Vagina (tissue), 2 donors: ENCODE results near the gene KANSL3. TPM values are rescaled to one million over a fixed set of nuclear protein-coding genes. Genes with fewer than 3 reads are reported as not detected.

ENCODE experiments used
- DNase-seq, 2 donors: peaks; one replicate each; pipeline ENCODE4 v3.0.0-alpha.2; 2017; ENCODE audit errors: extremely low spot score in 2 of 2
- H3K27ac ChIP-seq: fragments of 200-600 bp; sonication (generic); one replicate; pipeline ENCODE4 v1.5.1; 2019
- H3K27me3 ChIP-seq: fragments of 200-600 bp; sonication (generic); one replicate; pipeline ENCODE4 v1.5.1; 2019
- H3K36me3 ChIP-seq, 2 donors: fragments of 200-600 bp; sonication (generic); one replicate each; pipeline ENCODE4 v1.5.1; 2017 to 2019
- H3K4me1 ChIP-seq: fragments of 200-600 bp; sonication (generic); one replicate; pipeline ENCODE4 v1.5.1; 2019
- H3K4me3 ChIP-seq, 2 donors: fragments of 200-600 bp; sonication (generic); 1 replicate in 1 of 2; 2 replicates in 1 of 2; pipeline ENCODE4 v1.5.1; 2016 to 2019
- H3K9me3 ChIP-seq: fragments of 200-600 bp; sonication (generic); one replicate; pipeline ENCODE4 v1.5.1; 2019
- POLR2A ChIP-seq, 2 donors: fragments of 450-650 bp; IDR thresholded peaks; one replicate each; pipeline ENCODE4 v1.6.1; 2017; ENCODE audit warnings: antibody characterized with exemption in 2 of 2, mild to moderate bottlenecking in 2 of 2, moderate library complexity in 2 of 2
- POLR2AphosphoS5 ChIP-seq, 2 donors: sonication (generic); formaldehyde crosslinking; IDR thresholded peaks; one replicate each; pipeline ENCODE4 v1.9.0; 2017; ENCODE audit warnings: antibody characterized with exemption in 2 of 2, mild to moderate bottlenecking in 2 of 2, low read depth in 1 of 2; ENCODE audit not compliant: insufficient read depth in 1 of 2
- intact Hi-C: fragments of 100-400 bp; cut with DNase I; formaldehyde crosslinking; loops from one replicate; pipeline ENCODE4 v1.15.1; 2023
- total RNA-seq: library from RNA; depleted of rRNA; stranded (reverse); fragments of >200 nt; gene quantifications from one replicate; pipeline ENCODE4 v1.2.3, GENCODE V29; 2016
- TF ChIP-seq, protein P1 (sequence below), 3 experiments: fragments of 450-650 bp in 2 of 3; fragments of 200-600 bp in 1 of 3; sonication (generic) in 1 of 3; IDR thresholded peaks; one replicate each; pipeline ENCODE4 v1.5.1; 2017 to 2019; ENCODE audit warnings: antibody characterized with exemption in 3 of 3, mild to moderate bottlenecking in 2 of 3, moderate library complexity in 2 of 3

The KANSL3 gene
- total RNA-seq, 1 donor from 2014 or later, result 41.7 TPM

DNA sequence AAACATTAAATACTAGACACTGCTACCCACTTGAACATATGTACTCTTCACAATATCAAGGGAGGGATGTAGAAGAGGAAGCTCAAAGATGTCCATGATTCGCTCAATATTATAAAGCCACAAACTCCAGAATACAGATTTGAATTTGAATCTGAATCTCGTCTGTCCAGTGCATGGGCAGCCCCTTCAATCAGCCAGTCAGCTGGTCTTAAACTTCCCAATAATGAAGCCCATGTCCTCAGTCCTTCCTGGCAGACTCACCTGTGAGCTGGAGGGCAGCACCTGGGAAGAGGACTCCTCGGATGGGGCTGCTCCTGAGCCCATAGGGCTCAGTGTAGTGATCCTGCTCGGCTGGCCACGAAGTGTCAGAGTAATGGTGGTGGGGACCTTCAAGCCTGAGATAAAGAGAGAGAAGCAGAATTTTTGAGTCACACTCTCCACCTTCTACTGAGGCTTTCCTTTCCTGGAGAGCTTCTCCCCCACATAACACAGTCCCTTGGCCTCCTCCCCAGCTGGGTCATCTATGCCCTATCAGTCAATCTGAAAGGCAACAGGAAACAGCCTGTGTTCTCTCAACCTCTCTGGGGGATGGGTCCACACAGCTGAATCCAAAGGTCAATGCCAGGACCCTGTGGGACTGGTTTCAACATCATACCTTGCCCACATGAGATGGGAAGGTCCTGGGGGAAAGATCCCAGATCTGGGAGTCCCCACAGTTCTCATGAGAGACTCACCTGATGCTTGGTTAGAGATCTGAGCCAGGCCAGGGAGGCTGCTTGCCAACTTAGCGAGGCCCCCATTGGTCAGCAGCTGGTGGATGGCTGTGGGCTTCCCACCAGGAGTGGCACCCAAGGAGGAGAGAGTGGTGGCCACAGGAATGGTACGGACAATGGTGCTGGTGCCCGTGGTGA, 36.5 kb downstream of the KANSL3 start:
- H3K27me3 ChIP-seq, result no peaks in the 10 kb centered on the region
- H3K9me3 ChIP-seq, result no peaks in the 10 kb centered on the region
- intact Hi-C loops, result no loop called here
- no peak overlapping the region for H3K27ac ChIP-seq
- no peaks in the 10 kb centered on the region for H3K4me1 ChIP-seq
- H3K36me3 ChIP-seq, result peaks cover 6 to 74% of the 10 kb centered on the region in 2 donors
- no peak for DNase-seq
- no peak for TF ChIP-seq POLR2AphosphoS5 (IDR thresholded peaks at IDR 0.05; ENCODE audit: insufficient read depth in 1 of 2, low read depth in 1 of 2)
- TF ChIP-seq, protein P1, sequence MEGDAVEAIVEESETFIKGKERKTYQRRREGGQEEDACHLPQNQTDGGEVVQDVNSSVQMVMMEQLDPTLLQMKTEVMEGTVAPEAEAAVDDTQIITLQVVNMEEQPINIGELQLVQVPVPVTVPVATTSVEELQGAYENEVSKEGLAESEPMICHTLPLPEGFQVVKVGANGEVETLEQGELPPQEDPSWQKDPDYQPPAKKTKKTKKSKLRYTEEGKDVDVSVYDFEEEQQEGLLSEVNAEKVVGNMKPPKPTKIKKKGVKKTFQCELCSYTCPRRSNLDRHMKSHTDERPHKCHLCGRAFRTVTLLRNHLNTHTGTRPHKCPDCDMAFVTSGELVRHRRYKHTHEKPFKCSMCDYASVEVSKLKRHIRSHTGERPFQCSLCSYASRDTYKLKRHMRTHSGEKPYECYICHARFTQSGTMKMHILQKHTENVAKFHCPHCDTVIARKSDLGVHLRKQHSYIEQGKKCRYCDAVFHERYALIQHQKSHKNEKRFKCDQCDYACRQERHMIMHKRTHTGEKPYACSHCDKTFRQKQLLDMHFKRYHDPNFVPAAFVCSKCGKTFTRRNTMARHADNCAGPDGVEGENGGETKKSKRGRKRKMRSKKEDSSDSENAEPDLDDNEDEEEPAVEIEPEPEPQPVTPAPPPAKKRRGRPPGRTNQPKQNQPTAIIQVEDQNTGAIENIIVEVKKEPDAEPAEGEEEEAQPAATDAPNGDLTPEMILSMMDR (IDR thresholded peaks at IDR 0.05), result no peak
- no peak for TF ChIP-seq POLR2A (IDR thresholded peaks at IDR 0.05)
- no peak overlapping the region for H3K4me3 ChIP-seq

DNA sequence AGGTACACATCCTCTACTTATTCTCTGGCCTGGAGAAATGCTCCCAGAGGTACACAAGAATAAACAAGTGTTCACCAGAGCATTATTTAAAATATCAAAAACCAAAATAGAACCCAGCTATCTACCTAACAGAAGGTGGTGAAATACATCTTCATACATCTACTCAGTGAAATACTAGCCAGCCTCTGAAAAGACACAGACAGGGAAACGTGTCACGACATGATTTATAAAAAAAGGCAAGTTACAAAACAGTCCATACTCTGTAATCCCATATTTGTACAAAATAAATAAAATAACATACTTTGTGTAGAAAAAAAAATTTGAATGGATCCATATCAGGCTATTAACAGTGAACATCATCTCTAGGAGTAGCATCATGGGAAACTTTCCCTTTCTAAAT, 38.2 kb downstream of the KANSL3 start:
- Histone ChIP-seq H3K36me3 (peaks cover 6 to 73% of the 10 kb centered on the region in 2 donors), H3K9me3 (no peaks in the 10 kb centered on the region), H3K4me1 (no peaks in the 10 kb centered on the region), H3K4me3 (no peak overlapping the region), H3K27me3 (no peaks in the 10 kb centered on the region), H3K27ac (no peak overlapping the region)
- DNase-seq, result no peak
- intact Hi-C loops, result no loop called here
- TF ChIP-seq POLR2A (IDR thresholded peaks at IDR 0.05), result no peak
- TF ChIP-seq POLR2AphosphoS5 (IDR thresholded peaks at IDR 0.05; ENCODE audit: insufficient read depth in 1 of 2, low read depth in 1 of 2), result no peak
- TF ChIP-seq, protein P1 (IDR thresholded peaks at IDR 0.05), result no peak

DNA sequence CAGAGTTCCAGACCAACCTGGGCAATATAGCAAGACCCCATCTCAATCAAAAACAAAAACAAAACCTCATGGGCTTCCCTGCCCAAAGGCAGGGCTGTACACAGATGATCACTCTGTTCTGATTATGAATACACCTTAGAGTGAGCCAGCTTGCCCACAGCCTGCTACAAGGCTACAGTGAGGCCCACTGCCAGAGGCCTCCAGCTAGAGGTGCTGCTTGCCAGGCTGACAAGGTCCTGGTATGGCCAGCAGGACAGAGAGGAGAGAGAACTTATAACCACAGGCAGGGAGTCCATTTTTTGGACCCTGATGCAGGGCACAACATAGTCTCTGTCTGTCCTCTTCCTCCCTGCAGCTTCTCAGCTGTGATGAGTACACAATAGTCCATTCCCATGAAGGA, 41.5 kb downstream of the KANSL3 start:
- no peak for DNase-seq
- Histone ChIP-seq H3K9me3 (no peaks in the 10 kb centered on the region), H3K27me3 (no peaks in the 10 kb centered on the region), H3K27ac (no peak overlapping the region), H3K4me1 (no peaks in the 10 kb centered on the region), H3K4me3 (no peak overlapping the region), H3K36me3 (peaks cover 0 to 68% of the 10 kb centered on the region in 2 donors)
- TF ChIP-seq POLR2A (IDR thresholded peaks at IDR 0.05), result no peak
- TF ChIP-seq, protein P1 (IDR thresholded peaks at IDR 0.05), result no peak
- TF ChIP-seq POLR2AphosphoS5 (IDR thresholded peaks at IDR 0.05; ENCODE audit: insufficient read depth in 1 of 2, low read depth in 1 of 2), result no peak
- intact Hi-C loops, result no loop called here

DNA sequence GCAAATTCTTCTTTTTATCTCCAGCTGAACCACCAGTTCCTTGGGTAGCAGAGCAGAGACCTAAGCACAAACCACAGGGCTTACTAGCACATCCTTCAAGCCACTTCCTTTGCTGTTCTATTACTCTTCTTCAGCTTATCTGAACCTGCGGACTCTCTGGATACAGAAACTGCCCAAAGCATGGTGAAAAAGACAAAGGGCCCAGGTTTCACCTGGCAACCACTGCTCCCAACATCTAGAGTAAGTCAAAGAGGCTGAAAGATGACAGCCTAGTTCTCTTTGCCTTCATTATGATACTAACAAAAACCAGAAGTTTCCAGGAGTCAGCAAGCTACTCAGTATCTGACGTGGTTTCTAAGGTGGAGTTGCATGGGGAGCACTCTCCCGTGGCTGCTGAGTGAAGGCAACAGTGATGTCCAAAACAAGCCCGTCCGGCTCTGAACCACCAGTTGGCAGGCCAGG, 43.4 kb downstream of the KANSL3 start:
- intact Hi-C loops, result no loop called here
- Histone ChIP-seq H3K36me3 (peaks cover 0 to 61% of the 10 kb centered on the region in 2 donors), H3K9me3 (no peaks in the 10 kb centered on the region), H3K27ac (no peak overlapping the region), H3K4me3 (no peak overlapping the region), H3K4me1 (no peaks in the 10 kb centered on the region), H3K27me3 (no peaks in the 10 kb centered on the region)
- no peak for DNase-seq
- TF ChIP-seq POLR2A (IDR thresholded peaks at IDR 0.05) (no peak), POLR2AphosphoS5 (IDR thresholded peaks at IDR 0.05; ENCODE audit: insufficient read depth in 1 of 2, low read depth in 1 of 2) (no peak)
- TF ChIP-seq, protein P1 (IDR thresholded peaks at IDR 0.05), result no peak

DNA sequence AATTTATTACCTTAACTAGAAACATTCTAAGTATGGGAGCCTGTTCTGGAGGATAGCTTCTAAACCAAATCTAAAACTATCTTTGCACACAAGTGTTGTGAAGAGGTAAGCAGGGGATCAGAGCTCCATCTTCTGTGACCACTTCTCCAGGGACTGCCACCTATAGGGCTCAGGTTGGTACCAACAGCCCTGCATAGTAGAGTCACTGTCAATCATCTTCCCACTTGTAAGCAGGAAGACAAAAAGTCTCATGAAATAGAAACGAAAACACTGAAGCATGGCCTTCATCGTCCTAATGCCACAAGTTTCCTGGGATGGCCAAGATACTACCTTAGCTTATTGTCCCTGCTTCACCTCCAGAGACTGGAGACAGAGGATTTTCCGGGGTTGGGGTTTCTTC, 43.8 kb downstream of the KANSL3 start:
- intact Hi-C loops, result no loop called here
- no peak overlapping the region for H3K4me3 ChIP-seq
- no peaks in the 10 kb centered on the region for H3K9me3 ChIP-seq
- TF ChIP-seq POLR2AphosphoS5 (IDR thresholded peaks at IDR 0.05; ENCODE audit: insufficient read depth in 1 of 2, low read depth in 1 of 2), result no peak
- TF ChIP-seq POLR2A (IDR thresholded peaks at IDR 0.05), result no peak
- TF ChIP-seq, protein P1 (IDR thresholded peaks at IDR 0.05), result no peak
- no peak overlapping the region for H3K27ac ChIP-seq
- no peaks in the 10 kb centered on the region for H3K27me3 ChIP-seq
- DNase-seq, result no peak
- H3K36me3 ChIP-seq, result peaks cover 0 to 61% of the 10 kb centered on the region in 2 donors
- no peaks in the 10 kb centered on the region for H3K4me1 ChIP-seq
